Suprapubic skin (tissue), 4 donors: ENCODE measurements around the gene CYB561D2. TPM values are rescaled to one million over a fixed set of nuclear protein-coding genes. Genes with fewer than 3 reads are reported as not detected.

ENCODE experiments used
- DNase-seq, 2 donors: peaks; one replicate each; pipeline ENCODE4 v3.0.0-alpha.2; 2019; ENCODE audit warnings: low spot score in 2 of 2
- H3K27ac ChIP-seq: fragments of 200-600 bp; sonication (generic); one replicate; pipeline ENCODE4 v1.5.1; 2019
- H3K27me3 ChIP-seq: fragments of 200-600 bp; sonication (generic); one replicate; pipeline ENCODE4 v1.5.1; 2019
- H3K36me3 ChIP-seq: fragments of 200-600 bp; sonication (generic); one replicate; pipeline ENCODE4 v1.5.1; 2019
- H3K4me1 ChIP-seq: fragments of 200-600 bp; sonication (generic); one replicate; pipeline ENCODE4 v1.5.1; 2019
- H3K4me3 ChIP-seq: fragments of 200-600 bp; sonication (generic); one replicate; pipeline ENCODE4 v1.5.1; 2019; ENCODE audit warnings: mild to moderate bottlenecking
- H3K9me3 ChIP-seq: fragments of 200-600 bp; sonication (generic); one replicate; pipeline ENCODE4 v1.5.1; 2019
- EP300 ChIP-seq: sonication (generic); formaldehyde crosslinking; IDR thresholded peaks from one replicate; pipeline ENCODE4 v1.6.1; 2017; ENCODE audit warnings: antibody characterized with exemption
- POLR2A ChIP-seq, 2 donors: fragments of 450-650 bp; IDR thresholded peaks; one replicate each; pipeline ENCODE4 v1.6.1; 2017; ENCODE audit warnings: antibody characterized with exemption in 2 of 2, mild to moderate bottlenecking in 2 of 2, moderate library complexity in 2 of 2
- POLR2AphosphoS5 ChIP-seq, 3 donors: sonication (generic); formaldehyde crosslinking; IDR thresholded peaks; one replicate each; pipeline ENCODE4 v1.6.1; 2017; ENCODE audit warnings: antibody characterized with exemption in 3 of 3
- WGBS: methylation state at CpG from one replicate; pipeline ENCODE4 v1.1.5; 2018; 5-methylcytosine and 5-hydroxymethylcytosine counted together
- total RNA-seq, 4 donors: library from RNA; depleted of rRNA; stranded (reverse); fragments of >200 nt; gene quantifications; one replicate each; pipeline ENCODE4 v1.1.0, GENCODE V29; 2016
- TF ChIP-seq, protein P1 (sequence below), 2 donors: fragments of 200-600 bp in 1 of 2; fragments of 450-650 bp in 1 of 2; sonication (generic) in 1 of 2; IDR thresholded peaks; one replicate each; pipeline ENCODE4 v1.5.1; 2016 to 2019; ENCODE audit warnings: antibody characterized with exemption in 2 of 2, mild to moderate bottlenecking in 1 of 2, moderate library complexity in 1 of 2

Gene CYB561D2
- total RNA-seq, 4 donors from 2014 or later = 12.8 to 29.8 (median 17.9) TPM

DNA sequence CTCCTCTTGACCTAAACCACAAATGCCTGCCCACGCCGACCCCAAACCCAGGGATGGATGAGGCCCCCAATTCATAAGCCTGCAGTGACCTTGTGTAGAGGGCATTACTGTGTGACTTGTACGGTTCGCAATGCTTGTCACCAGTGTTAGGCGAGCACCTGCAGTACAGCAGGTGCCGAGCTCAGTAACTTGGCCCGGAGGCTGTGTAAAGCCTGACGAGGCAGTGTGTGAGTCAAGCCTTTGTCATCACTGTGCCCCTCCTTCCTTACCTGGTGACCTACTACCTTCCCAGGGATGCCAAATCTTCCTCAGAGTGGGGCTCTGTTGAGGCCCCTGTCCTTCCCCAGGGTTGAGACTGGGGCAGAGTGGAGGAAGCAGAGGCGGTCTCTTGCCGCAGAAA lies 45.8 kb downstream of the CYB561D2 start:
- no peak for DNase-seq

DNA sequence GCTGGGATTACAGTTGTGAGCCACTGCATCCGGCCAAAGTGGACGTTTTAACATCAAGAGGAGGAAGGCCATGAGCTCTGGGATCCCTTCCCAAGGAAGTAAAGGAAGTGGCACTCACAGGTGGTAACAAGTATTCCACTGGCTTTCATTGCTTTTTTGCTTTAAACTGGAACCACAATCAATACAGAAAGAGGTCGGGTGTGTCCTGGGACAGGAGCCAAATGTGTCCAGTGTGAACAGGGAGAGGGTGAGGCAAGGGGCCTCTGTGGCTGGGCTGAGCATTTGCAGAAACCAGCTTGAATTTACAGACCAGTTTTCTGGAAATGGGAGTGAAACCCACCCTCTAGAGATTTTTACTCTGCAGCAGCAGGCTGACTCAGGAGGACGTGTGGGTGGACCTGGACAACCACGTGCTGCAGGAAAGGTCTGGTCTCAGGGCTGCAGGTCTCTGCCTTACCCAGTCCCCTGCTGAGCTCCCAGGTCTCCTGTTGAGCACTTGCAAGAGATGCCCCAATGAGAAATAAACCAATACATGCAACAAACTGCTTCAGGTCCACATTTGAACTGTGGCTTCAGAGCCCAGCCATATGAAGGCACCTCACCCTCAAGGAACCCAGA lies 51.4 kb downstream of the CYB561D2 start:
- Histone ChIP-seq H3K27ac (no peak overlapping the region), H3K36me3 (no peaks in the 10 kb centered on the region), H3K4me3 (no peak overlapping the region), H3K27me3 (no peaks in the 10 kb centered on the region), H3K9me3 (no peaks in the 10 kb centered on the region), H3K4me1 (no peaks in the 10 kb centered on the region)
- no peak for DNase-seq
- TF ChIP-seq POLR2AphosphoS5 (IDR thresholded peaks at IDR 0.05) = no peak
- 14% methylated on average over 3 of the region's 5 CpGs for WGBS

More for the DNA sequence above, 45.8 kb downstream of the CYB561D2 start:
- TF ChIP-seq POLR2A (IDR thresholded peaks at IDR 0.05) = no peak
- TF ChIP-seq, protein P1, sequence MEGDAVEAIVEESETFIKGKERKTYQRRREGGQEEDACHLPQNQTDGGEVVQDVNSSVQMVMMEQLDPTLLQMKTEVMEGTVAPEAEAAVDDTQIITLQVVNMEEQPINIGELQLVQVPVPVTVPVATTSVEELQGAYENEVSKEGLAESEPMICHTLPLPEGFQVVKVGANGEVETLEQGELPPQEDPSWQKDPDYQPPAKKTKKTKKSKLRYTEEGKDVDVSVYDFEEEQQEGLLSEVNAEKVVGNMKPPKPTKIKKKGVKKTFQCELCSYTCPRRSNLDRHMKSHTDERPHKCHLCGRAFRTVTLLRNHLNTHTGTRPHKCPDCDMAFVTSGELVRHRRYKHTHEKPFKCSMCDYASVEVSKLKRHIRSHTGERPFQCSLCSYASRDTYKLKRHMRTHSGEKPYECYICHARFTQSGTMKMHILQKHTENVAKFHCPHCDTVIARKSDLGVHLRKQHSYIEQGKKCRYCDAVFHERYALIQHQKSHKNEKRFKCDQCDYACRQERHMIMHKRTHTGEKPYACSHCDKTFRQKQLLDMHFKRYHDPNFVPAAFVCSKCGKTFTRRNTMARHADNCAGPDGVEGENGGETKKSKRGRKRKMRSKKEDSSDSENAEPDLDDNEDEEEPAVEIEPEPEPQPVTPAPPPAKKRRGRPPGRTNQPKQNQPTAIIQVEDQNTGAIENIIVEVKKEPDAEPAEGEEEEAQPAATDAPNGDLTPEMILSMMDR (IDR thresholded peaks at IDR 0.05) = no peak
- no peak for TF ChIP-seq POLR2AphosphoS5 (IDR thresholded peaks at IDR 0.05)
- TF ChIP-seq EP300 = no peak
- Histone ChIP-seq H3K4me3 (no peak overlapping the region), H3K9me3 (no peaks in the 10 kb centered on the region), H3K27ac (no peak overlapping the region), H3K27me3 (no peaks in the 10 kb centered on the region), H3K4me1 (peaks cover 11% of the 10 kb centered on the region), H3K36me3 (no peaks in the 10 kb centered on the region)
- WGBS = 100% methylated on average over 1 of the region's 10 CpGs

Other genes starting within 250 kb of the CYB561D2 start
- 100 to 1,000 TPM; 123 to 188 (median 130) TPM for gene SEMA3F, start 195.5 kb upstream of the CYB561D2 start, total RNA-seq
- gene GNAT1, start 159.3 kb upstream of the CYB561D2 start, total RNA-seq = under 1 TPM in 1 of 4 donors, not detected in 3; 0.64 TPM
- gene SLC38A3, start 145.6 kb upstream of the CYB561D2 start, total RNA-seq = 1 to 10 TPM in 2 of 4 donors, under 1 TPM in 2; 0.25 to 2.2 (median 1.00) TPM
- gene GNAI2, start 114.7 kb upstream of the CYB561D2 start, total RNA-seq = 10 to 100 TPM; 70.9 to 91.3 (median 76.7) TPM
- 1 to 10 TPM; 2.9 to 5.2 (median 4.1) TPM for gene SEMA3B, start 81.7 kb upstream of the CYB561D2 start, total RNA-seq
- gene LSMEM2, start 71.8 kb upstream of the CYB561D2 start, total RNA-seq = under 1 TPM in 1 of 4 donors, not detected in 3; 0.30 TPM
- gene IFRD2, start 58.4 kb upstream of the CYB561D2 start, total RNA-seq = 10 to 100 TPM; 56.3 to 84.9 (median 75.2) TPM
- 1 to 10 TPM; 2.5 to 7.8 (median 6.1) TPM for gene HYAL3, start 51.5 kb upstream of the CYB561D2 start, total RNA-seq
- 10 to 100 TPM; 19.5 to 23.4 (median 20.3) TPM for gene NAA80, start 51.5 kb upstream of the CYB561D2 start, total RNA-seq
- 10 to 100 TPM; 19.5 to 31.0 (median 27.4) TPM for gene HYAL1, start 47.3 kb upstream of the CYB561D2 start, total RNA-seq
- 10 to 100 TPM; 47.7 to 87.0 (median 80.3) TPM for gene HYAL2, start 28.1 kb upstream of the CYB561D2 start, total RNA-seq
- 10 to 100 TPM; 12.8 to 21.7 (median 17.4) TPM for gene TUSC2, start 22.6 kb upstream of the CYB561D2 start, total RNA-seq
- gene RASSF1, start 10.0 kb upstream of the CYB561D2 start, total RNA-seq = 10 to 100 TPM; 33.9 to 63.3 (median 39.7) TPM
- 1 to 10 TPM in 3 of 4 donors, not detected in 1; 1.6 to 4.7 (median 1.9) TPM for gene ZMYND10, start 5.1 kb upstream of the CYB561D2 start, total RNA-seq
- 10 to 100 TPM; 16.5 to 35.6 (median 26.0) TPM for gene NPRL2, start 87 bp upstream of the CYB561D2 start, total RNA-seq
- gene TMEM115, start 8.7 kb downstream of the CYB561D2 start, total RNA-seq = 10 to 100 TPM; 60.7 to 85.3 (median 70.2) TPM
- gene CACNA2D2, start 152.8 kb downstream of the CYB561D2 start, total RNA-seq = 1 to 10 TPM; 1.4 to 5.6 (median 1.7) TPM
- gene C3orf18, start 216.9 kb downstream of the CYB561D2 start, total RNA-seq = 1 to 10 TPM; 1.3 to 3.7 (median 2.2) TPM
- 10 to 100 TPM in 1 of 4 donors, 1 to 10 TPM in 3; 3.8 to 10.6 (median 8.4) TPM for gene HEMK1, start 218.7 kb downstream of the CYB561D2 start, total RNA-seq